HG03432 (cell line): ENCODE data around the gene PAQR8.
"Not testable (repeated sequence)": the region's sequence is repeated elsewhere in the genome, so short reads cannot be mapped to it uniquely, and the experiment has no call there.

Experiments
- ATAC-seq: cut with Tn5 transposase; IDR thresholded peaks from one replicate; pipeline ENCODE4 v1.9.1; 2021; ENCODE audit warnings: mild to moderate bottlenecking, moderate library complexity; ENCODE audit not compliant: unreplicated experiment

Gene PAQR8

DNA sequence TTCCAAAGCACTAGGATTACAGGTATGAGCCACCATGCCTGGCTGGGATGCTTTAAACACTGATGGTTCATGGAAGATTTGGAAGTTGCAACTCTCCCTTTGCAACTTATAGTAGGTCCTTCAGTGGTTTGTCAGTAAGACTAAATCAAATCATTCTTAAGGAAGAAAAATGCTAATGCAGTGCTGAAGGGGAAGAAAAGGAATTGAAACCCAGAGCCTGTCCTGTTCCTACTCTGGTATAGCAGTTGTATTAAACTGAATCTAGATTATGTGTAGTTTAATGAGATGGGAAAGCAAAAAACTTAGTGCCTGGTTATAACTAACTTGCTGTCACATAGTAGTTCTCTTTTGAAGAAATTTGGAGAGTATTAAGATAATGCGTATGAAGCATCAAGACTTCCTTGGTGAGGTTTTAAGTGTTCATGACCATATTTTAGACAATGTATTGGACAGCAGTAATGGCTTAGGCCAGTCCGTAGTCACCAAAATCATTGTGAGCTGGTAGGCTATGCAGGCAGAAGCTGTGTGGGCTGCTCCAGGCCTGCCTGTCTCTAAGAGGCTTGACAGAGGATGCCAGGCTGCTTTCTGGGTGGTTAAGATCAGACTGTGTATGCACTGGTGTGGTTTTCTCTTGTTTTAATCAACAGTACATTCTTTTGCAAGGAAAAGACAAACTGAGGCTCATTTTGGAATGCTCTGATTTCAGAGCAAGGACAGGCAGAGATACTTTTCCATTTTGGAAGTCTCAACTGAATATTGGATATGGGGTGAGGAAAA is 14.0 kb downstream of the PAQR8 start:
- no peak for ATAC-seq

DNA sequence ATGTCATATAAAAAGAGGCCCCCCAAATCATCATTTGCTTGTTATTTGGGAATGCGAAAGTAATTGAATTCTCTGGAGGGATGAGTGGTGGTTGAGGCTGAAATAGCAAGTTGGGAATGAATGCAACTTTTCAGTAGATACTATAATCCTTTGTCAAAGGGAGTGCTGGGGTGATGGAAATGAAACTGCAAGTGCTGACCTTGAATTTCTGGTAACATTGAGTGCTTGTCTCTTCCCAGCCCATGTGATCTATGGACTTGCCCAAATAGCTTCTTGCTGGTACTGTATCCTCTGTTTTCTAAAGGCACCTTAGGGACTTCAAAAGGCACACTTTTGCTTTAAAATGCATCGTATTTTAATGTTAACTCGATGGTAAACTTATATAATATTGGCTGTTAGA is 14.8 kb downstream of the PAQR8 start:
- no peak for ATAC-seq

DNA sequence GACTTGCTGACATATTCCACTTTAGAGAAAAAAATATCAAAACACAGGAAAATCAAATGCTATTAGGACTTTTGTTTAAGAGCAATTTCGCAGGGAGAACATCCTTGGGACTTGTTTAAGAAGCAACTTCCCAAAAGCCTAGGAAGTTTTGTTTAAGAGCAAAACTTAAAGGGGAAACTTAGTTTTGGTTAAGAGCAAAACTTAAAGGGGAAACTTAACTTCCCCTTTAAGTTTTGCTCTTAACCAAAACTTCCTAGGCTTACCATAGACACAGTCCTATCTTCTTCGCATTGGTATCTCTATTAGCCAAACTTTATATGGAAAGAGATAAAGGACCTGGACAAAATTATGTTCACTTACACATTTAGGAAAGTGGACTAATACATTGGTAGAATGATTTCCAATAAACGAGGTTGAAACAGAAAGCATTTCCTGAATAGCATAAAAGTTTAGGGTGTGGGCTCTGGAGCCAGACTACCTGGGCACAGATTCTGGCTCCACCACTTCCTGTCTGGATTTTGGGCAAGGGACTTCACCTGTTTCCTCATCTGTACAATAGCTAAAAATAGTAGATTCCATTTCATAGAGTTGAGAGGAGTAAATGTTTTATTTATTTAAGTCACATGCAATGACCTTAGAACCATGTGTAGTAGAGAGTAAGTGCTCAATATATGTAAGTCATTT is 15.7 kb downstream of the PAQR8 start:
- peak; percentile 44 for ATAC-seq

DNA sequence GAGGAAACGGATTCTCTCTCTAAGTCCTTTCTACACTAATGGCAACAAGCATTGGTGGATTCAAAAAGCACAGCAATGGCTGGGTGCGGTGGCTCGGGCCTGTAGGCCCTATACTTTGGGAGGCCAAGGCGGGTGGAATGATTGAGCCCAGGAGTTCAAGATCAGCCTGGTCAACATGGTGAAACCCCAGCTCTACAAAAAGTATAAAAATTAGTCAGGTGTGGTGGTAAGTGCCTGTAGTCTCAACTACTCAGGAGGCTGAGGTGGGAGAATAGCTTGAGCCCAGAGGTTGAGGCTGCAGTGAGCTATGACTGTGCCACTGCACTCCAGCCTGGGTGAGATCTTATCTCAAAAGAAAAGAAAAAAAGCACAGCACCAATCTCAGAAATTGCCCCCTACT is 19.3 kb downstream of the PAQR8 start:
- no peak for ATAC-seq

DNA sequence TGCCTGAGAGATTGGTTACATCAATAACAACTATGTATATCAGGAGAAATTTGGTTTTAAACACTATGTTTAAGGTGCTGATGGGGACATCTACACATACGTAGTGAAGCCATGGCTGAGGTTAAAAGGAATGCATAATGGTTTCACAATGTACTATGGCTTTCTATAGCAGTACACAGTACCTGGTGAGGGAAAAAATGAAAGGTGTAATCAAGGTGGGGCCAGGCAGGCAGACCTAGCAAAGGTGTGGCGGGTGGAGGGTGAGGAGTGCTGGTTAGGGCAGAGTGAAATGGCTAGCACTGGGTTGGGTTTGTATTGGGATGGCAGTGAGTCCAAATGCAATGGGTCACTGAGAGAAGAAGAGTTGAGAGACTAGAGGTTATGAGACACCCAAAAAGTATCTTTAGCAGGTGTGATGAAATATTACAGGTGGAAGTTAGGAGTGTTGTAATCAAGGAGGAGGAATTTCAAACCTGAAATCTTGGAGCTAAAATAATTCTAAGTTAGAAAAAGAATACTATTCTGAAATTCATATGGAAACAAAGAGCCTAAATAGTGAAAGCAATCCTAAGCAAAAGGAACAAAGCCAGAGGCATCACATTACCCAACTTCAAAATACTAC is 22.3 kb downstream of the PAQR8 start:
- ATAC-seq = no peak

DNA sequence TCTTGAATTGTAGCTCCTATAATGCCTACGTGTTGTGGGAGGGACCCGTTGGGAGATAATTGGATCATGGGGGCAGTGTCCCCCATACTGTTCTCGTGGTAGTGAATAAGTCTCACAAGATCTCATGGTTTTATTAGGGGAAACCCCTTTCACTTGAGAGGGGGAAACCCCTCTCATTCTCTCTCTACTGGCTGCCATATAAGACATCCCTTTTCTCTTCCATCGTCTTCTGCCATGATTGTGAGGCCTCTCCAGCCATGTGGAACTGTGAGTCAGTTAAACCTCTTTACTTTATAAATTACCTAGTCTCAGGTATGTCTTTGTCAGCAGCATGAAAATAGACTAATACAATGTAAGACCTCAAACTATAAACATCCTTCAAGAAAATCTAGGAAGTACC is 23.1 kb downstream of the PAQR8 start:
- no peak for ATAC-seq

DNA sequence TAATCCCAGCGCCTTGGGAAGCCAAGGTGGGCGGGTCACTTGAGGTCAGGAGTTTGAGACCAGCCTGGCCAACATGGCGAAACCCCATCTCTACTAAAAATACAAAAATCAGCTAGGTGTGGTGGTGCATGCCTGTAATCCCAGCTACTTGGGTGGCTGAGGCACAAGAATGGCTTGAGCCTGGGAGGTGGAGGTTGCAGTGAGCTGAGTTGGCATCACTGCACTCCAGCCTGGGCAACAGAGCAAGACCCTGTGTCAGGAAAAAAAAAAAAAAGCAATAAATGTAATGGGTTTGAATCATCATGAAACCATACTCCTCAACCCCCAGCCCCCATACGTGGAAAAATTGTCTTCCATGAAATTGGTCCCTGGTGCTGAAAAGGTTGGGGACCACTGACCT is 26.2 kb downstream of the PAQR8 start:
- ATAC-seq = not testable (repeated sequence)

DNA sequence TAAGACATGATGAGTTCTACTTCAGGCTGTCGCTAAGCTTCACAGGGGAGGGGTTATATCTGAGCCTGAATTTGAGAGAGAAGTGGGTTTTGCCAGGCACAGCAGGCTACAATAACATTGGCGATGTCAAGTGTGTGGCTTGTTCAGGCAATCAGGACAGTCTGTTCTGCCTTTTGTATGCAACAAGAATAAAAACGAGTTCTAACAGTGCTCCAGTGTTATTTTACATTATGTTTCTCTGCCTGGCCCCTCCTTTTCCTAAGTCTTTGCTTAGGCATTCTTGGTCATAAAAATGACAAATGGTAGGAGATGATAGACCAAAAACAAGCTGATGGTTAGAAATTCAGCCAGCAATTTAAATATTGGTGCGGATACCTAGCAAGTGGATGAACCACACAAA is 26.8 kb downstream of the PAQR8 start:
- ATAC-seq = no peak

DNA sequence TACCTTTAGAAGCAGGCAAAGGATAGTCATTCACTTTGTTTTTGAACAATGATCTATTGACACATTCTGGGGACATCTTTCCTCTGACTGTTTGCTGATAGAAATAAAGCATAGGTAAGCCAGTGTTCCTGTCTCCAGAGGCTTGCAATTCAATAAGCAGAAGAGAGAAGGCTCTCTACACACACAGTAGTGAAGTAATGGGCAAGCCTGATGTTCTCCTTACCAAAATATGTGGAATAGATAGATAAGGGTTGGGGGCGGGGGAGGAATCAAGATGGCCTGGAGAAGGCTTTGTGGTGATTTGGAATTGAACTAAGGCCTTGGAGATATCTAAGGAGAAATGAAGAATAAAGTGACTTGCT is 27.3 kb downstream of the PAQR8 start:
- no peak for ATAC-seq

DNA sequence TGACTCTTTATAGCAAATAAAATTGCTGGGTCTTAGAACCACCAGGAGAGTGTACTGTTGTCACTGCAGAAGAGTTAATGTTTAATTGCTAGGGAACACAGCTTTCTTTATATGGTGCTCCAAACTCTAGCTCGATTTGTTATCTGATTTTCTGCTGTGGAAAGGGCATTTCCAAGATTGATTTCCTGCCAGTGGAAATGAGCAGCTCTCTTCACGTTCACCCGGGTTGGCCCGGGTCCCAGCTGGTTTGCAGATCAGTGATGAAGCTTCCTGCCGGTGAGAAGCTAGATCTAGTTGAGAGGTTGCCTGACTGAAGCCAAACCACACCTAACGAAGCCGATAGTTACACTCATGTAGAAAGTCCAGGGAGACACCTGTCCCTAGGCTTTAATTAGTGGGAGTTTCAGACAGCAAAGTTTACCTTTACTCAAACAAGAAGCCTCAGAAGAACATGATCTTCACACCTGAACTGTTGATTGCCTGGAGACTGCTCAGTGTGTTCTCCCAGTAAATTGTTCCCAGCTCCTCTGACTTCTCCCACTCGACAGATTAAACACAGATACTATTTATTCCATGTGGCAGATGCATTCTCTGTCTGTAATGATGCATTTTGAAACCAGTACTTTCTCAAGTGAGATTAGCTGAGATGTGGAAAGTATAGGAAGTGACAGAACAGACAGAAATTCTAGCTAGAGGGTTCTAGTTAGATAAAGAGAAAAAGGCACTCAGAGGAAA is 27.8 kb downstream of the PAQR8 start:
- ATAC-seq = peak; percentile 69

DNA sequence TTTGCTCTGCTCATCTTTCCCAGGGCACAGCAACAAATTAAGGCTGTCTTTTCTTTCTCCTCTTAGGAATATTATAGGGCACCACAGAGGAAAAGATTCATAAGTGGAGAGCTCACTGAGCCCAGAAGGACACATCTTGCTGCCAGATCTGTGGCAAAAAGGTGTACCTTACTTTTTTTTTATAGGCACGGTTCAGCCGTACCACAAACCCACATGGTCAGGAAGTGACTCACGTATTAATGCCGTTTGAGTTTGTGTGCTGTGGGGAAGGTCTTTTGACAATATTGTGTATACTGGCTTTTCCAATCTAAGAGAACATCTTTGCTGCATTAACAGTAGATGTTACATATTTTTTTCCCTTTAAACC is 28.4 kb downstream of the PAQR8 start:
- ATAC-seq = peak; percentile 57

DNA sequence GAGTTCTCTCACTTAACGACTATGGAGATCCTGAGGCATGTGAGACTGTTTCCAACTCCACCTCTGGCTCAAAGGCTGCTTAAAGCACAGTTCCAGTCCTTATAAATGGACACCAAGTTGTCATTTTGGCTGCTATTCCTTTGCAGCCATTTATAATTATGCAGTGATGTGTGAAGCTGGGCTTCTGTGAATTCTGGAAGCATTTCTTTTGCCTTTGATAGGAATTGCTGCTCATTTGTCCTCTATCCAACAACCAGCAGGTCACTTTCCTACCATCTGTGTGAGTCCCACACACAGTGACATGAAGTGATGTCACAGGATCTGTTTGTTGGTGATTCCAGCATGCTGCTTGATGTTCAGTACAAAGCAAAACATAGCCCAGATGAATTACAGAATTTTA is 29.6 kb downstream of the PAQR8 start:
- no peak for ATAC-seq

DNA sequence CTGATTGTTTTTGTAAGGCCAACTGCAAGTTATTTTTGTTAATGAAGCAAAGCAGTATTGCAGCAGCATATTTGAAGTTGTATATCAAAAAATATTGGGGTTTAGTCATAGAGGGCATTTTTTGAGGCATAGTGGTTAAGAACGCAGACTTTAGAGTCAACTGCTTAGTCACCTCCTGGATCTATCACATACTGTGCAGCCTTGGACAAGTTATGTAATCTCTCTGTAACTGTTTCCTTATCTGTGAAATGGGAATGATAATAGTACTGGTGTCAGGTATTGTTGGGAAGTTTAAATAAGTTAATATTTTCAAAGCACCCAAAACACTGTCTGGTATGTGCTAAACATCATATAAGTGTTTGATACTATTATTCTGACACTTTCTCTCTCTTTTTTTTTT is 31.0 kb downstream of the PAQR8 start:
- no peak for ATAC-seq

DNA sequence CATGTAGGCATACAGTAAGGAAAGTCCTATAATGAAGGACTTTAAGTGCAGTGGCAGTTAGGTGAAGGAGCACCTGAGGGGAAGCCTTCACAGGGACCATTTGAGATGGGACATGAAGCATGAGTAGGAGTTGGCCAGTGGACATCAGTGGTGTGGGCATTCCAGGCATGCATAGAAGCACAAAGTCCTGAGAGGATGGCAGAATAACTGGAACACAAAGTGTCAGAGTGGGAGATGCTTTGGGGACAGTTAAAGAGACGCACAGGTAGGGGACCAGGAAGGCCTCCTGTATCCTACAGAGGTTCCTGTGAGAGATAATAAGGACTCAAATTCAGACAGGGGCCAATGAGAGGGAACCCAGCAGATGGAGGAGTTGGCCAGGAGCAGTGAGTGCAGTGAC is 31.8 kb downstream of the PAQR8 start:
- ATAC-seq = peak; percentile 2

DNA sequence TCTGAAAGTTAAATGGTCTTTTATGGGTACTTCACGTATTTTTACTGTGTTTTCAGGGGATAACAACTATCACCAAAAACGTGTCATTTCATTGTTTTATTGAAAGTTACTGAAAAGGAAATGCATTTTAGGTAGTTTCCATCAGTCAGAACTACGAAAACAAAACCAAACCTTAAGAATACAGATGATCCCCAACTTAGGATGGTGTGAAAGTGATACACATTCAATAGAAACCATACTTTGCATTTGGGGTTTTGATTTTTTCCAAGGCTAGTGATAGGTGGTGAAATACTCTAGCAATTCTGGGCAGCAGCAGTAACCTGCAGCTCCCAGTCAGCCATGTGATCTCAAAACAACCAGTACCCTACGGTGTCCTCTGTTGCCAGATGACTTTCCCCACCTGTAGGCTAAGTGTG is 32.3 kb downstream of the PAQR8 start:
- peak; percentile 56 for ATAC-seq

DNA sequence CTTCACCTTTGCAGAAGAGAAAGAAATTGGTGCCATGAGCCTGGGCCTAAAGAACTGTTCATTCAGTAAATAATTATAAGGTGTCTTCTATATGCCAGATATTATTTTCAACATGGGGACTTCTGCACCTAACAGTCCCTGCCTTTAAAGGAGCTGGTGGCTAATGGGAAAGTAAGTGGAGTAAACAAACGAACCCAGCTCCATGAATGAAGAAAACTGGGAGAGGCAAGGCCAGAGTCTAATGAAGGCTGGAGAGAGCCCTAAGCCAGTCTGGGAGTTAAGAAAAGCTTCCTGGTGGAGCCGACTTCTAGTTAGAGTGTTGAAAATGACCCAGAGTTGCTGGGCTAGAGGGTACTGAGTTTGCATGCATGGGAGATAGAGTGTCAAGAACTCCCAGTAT is 34.0 kb downstream of the PAQR8 start:
- no peak for ATAC-seq

DNA sequence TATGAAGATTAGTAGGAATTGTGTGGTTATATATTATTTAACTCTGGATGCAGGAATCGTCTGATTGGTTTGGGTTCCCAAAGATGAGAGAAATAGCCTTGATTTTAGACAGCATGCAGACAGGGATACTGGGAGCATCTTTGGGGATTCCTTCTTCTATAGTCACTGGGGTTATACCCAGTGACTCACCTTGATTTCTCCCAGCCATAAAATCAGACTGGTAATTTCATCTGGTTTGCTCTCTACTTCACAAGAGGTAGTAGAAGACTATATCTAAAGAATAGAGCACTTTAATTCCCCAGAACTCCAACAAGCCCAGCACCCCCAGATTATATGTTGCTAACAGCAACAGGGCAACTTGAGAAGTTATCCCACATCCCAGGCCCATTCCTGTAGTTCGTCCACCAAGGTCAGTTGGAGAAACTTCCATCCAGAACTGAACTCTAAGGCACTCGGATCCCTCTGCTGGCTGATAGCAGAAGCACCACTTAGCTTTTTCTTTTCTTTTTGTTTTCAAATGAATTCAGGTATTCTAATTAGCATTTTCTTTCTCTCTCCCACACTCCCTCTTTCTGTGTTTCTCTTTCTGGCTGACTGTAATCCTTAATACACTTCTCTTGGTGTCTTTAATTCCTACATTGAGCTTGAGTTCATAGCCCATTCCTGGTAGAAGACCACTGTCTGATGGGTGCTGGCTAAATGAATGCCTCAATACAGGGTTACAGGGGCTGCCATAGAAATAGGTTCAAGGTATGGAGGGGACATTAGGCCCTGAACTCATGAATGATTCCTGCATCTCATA is 37.8 kb downstream of the PAQR8 start:
- peak; percentile 50 for ATAC-seq

DNA sequence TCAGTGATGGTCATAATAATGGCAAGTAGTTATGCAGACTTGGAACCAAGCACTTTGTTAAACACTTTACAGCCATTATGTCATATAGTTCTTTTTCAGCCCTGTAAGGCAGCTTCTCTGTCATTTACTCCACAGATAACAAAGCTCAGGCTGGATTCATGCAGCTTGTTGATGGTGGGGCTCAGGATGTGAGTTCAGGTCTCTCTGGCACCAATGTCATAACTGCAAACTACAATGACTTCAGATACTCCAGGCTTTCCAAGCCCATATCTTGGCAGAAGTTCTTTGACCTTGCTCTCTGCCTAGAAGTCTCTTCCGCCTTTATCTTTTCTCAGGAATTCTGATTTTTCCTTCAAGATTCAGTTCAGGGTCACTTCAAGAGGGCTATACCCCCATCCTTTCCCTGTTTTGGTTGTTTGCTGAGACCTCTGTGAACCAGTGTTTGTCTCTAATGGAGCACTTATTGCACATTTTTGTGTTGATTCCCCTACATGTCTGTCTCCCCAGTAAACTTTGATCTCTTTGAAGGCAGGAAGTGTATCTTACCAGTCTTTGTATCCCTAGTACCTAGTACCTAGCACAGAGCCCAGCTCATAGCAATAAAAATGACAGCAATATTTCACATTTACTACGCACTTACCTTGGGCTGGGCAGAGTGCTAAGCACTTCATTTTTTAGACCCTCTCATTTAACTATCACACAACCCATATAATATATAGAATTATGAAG is 38.5 kb downstream of the PAQR8 start:
- ATAC-seq = no peak

DNA sequence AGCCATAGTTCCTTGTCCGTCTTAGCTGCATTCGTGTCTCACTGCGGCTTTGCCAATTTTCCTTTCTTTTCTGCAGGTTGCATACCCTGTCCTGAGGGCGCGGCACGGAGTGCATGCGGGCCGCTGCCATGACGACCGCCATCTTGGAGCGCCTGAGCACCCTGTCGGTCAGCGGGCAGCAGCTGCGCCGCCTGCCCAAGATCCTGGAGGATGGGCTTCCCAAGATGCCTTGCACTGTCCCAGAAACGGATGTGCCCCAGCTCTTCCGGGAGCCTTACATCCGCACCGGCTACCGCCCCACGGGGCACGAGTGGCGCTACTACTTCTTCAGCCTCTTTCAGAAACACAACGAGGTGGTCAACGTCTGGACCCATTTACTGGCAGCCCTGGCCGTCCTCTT is 41.1 kb downstream of the PAQR8 start:
- no peak for ATAC-seq

DNA sequence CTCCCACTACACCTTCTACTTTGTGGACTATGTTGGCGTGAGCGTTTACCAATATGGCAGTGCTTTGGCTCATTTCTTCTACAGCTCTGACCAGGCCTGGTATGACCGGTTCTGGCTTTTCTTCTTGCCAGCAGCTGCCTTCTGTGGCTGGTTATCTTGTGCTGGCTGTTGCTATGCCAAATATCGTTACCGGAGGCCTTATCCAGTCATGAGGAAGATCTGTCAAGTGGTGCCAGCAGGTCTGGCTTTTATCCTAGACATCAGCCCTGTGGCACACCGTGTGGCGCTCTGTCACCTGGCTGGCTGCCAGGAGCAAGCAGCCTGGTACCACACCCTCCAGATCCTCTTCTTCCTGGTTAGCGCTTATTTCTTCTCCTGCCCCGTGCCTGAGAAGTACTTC is 41.7 kb downstream of the PAQR8 start:
- ATAC-seq = no peak
